Pancreas (tissue), 10 donors: ENCODE data around the gene CTR9. TPM values are rescaled to one million over a fixed set of nuclear protein-coding genes. Genes with fewer than 3 reads are reported as not detected.
A peak's percentile ranks its signal among the peaks of the same experiment; 100 is the strongest.

Source experiments
- ATAC-seq, 4 donors: fragments of 200-7000 bp; cut with Tn5 transposase; one replicate each; pipeline versions ENCODE4 v1.8.0 to v1.9.1; 2020; ENCODE audit warnings: mild to moderate bottlenecking in 4 of 4, moderate library complexity in 4 of 4
- DNase-seq, 6 donors: peaks; one replicate each; pipeline ENCODE4 v3.0.0-alpha.2; 2020
- FAIRE-seq: peaks from 2 replicates; lab custom pipeline; 2012; peaks lifted over from hg19 to GRCh38; lab: Jason Lieb, UNC
- H3K27ac ChIP-seq, 4 donors: fragments of 200-600 bp; sonication (generic); 1 replicate in 3 of 4; 2 replicates in 1 of 4; pipeline versions ENCODE4 v1.5.0 to v1.8.0; 2020
- H3K27me3 ChIP-seq, 4 donors: fragments of 200-600 bp; one replicate each; pipeline ENCODE4 v1.8.0; 2021
- H3K36me3 ChIP-seq, 3 donors: fragments of 200-600 bp; sonication (generic) in 1 of 3; one replicate each; pipeline versions ENCODE4 v1.5.0 to v1.8.0; 2020 to 2021
- H3K4me1 ChIP-seq, 3 donors: fragments of 200-600 bp; one replicate each; pipeline ENCODE4 v1.8.0; 2021
- H3K4me3 ChIP-seq, 4 donors: fragments of 200-600 bp; sonication (generic) in 2 of 4; one replicate each; pipeline versions ENCODE4 v1.5.0 to v1.8.0; 2020 to 2021
- H3K9me3 ChIP-seq, 4 donors: fragments of 200-600 bp; one replicate each; pipeline ENCODE4 v1.8.0; 2021
- CTCF ChIP-seq, 4 donors: fragments of 200-600 bp; sonication (generic) in 3 of 4; IDR thresholded peaks; one replicate each; pipeline versions ENCODE4 v1.5.0 to v1.8.0; 2021; ENCODE audit warnings: antibody characterized with exemption in 4 of 4
- WGBS, 2 donors: extraction: QIAGEN DNeasy Blood & Tissue Kit; methylation state at CpG; one replicate each; pipeline ENCODE4 v1.1.7; 2013; 5-methylcytosine and 5-hydroxymethylcytosine counted together
- intact Hi-C, 3 donors: fragments of 100-400 bp; cut with DNase I; formaldehyde crosslinking; loops; one replicate each; pipeline versions ENCODE4 v1.11.1 to v1.14.2; 2022
- polyA plus RNA-seq, 2 donors: library from polyadenylated mRNA; stranded (reverse); fragments of 200-250 nt; gene quantifications; one replicate each; pipeline ENCODE4 v1.2.3, GENCODE V29; 2013
- total RNA-seq, 6 donors: library from RNA; stranded (reverse); fragmentation: NEBNext Ultra II Directional in 4 of 6; extraction: Animal tissue kit (Norgen Biotek cat#: 25700) in 4 of 6; gene quantifications; one replicate each; pipeline versions ENCODE4 v1.2.1 to v1.2.4, GENCODE V29; 2021 to 2023
- donor health status: healthy with polysubstance abuse.
- donor health status: DM: no; HTN: no; CAD: no; lungs with moderate emphysema.
- donor health status: DM: no; HTN: no; CAD: no.
- donor health status: control.
- donor health status: control.
- donor health status: Bipolar disorder and iron deficiency.
- donor health status: DM: yes; HTN: yes; CAD: no.
- donor health status: DM: no; HTN: no; CAD: no.
- donor health status: DM: no; HTN: no; CAD: no.
- donor health status: DM: yes; HTN: yes; CAD: no.

Gene CTR9
- total and polyA plus RNA-seq, 8 donors = 6.8 to 15.8 (median 11.8) TPM

- no peaks in the 10 kb centered on the region for H3K4me1 ChIP-seq
- peaks cover 0 to 44% (median 36%) of the 10 kb centered on the region in 3 donors for H3K36me3 ChIP-seq
- no peaks in the 10 kb centered on the region for H3K27me3 ChIP-seq
- no peaks in the 10 kb centered on the region for H3K9me3 ChIP-seq
- no peak for FAIRE-seq
- H3K4me3 ChIP-seq = no peak overlapping the region
- WGBS, 2 donors = 62 to 71% methylated on average over 3 of the region's 3 CpGs
- intact Hi-C loops = no loop called here
- ATAC-seq = peak in 1 of 4 donors; percentile 25
- H3K27ac ChIP-seq = no peak overlapping the region
- TF ChIP-seq CTCF (IDR thresholded peaks at IDR 0.05) = no peak
- DNase-seq = no peak
Observed at GRCh38 chr11:10777393-10777793, 26.3 kb downstream of the CTR9 start.

- Histone ChIP-seq H3K27ac (no peak overlapping the region), H3K36me3 (peaks cover 0 to 40% (median 32%) of the 10 kb centered on the region in 3 donors), H3K4me1 (no peaks in the 10 kb centered on the region), H3K9me3 (no peaks in the 10 kb centered on the region), H3K27me3 (no peaks in the 10 kb centered on the region), H3K4me3 (no peak overlapping the region)
- TF ChIP-seq CTCF (IDR thresholded peaks at IDR 0.05) = no peak
- intact Hi-C loops = no loop called here
- DNase-seq (no peak), FAIRE-seq (no peak), ATAC-seq (peak in 2 of 4 donors; percentile 18 to 23)
- WGBS, 2 donors = 75 to 81% methylated on average over 6 of the region's 6 CpGs
Observed at GRCh38 chr11:10777806-10778205, 26.8 kb downstream of the CTR9 start.

GRCh38 chr11:10778217-10778970, 27.3 kb downstream of the CTR9 start:
- H3K4me3 ChIP-seq = no peak overlapping the region
- peak in 3 of 4 donors; percentile 38 to 51 (median 43) for ATAC-seq
- FAIRE-seq = no peak
- intact Hi-C loops = no loop called here
- TF ChIP-seq CTCF (IDR thresholded peaks at IDR 0.05) = no peak
- no peak overlapping the region for H3K27ac ChIP-seq
- no peak for DNase-seq
- H3K9me3 ChIP-seq = no peaks in the 10 kb centered on the region
- peaks cover 0 to 34% (median 26%) of the 10 kb centered on the region in 3 donors for H3K36me3 ChIP-seq
- 84 to 88% methylated on average over 13 of the region's 13 CpGs for WGBS, 2 donors
- no peaks in the 10 kb centered on the region for H3K4me1 ChIP-seq
- H3K27me3 ChIP-seq = no peaks in the 10 kb centered on the region

- no peak for TF ChIP-seq CTCF (IDR thresholded peaks at IDR 0.05)
- no peak for FAIRE-seq
- no peaks in the 10 kb centered on the region for H3K4me1 ChIP-seq
- H3K9me3 ChIP-seq = no peaks in the 10 kb centered on the region
- peaks cover 0 to 33% (median 23%) of the 10 kb centered on the region in 3 donors for H3K36me3 ChIP-seq
- intact Hi-C loops = no loop called here
- H3K4me3 ChIP-seq = no peak overlapping the region
- no peaks in the 10 kb centered on the region for H3K27me3 ChIP-seq
- no peak for DNase-seq
- no peak for ATAC-seq
- no peak overlapping the region for H3K27ac ChIP-seq
- 71 to 94% methylated on average over 1 of the region's 1 CpG for WGBS, 2 donors
Observed at GRCh38 chr11:10779086-10779485, 28.0 kb downstream of the CTR9 start.

GRCh38 chr11:10780040-10780439, 29.0 kb downstream of the CTR9 start:
- H3K27me3 ChIP-seq = no peaks in the 10 kb centered on the region
- no peaks in the 10 kb centered on the region for H3K4me1 ChIP-seq
- no peak overlapping the region for H3K4me3 ChIP-seq
- H3K9me3 ChIP-seq = no peaks in the 10 kb centered on the region
- FAIRE-seq (no peak), ATAC-seq (no peak), DNase-seq (no peak)
- 95% methylated on average over 2 of the region's 2 CpGs for WGBS, 2 donors
- no peak overlapping the region for H3K27ac ChIP-seq
- no peak for TF ChIP-seq CTCF (IDR thresholded peaks at IDR 0.05)
- intact Hi-C loops = no loop called here
- peaks cover 0 to 27% (median 15%) of the 10 kb centered on the region in 3 donors for H3K36me3 ChIP-seq
